ENCODE results near the gene FOXJ1. TPM values are rescaled to one million over a fixed set of nuclear protein-coding genes. Genes with fewer than 3 reads are reported as not detected.

Gene FOXJ1
- polyA plus RNA-seq, 2 of the 4 experiments (the other 2 are of a cell fraction), result 0.09 to 0.50 TPM

DNA sequence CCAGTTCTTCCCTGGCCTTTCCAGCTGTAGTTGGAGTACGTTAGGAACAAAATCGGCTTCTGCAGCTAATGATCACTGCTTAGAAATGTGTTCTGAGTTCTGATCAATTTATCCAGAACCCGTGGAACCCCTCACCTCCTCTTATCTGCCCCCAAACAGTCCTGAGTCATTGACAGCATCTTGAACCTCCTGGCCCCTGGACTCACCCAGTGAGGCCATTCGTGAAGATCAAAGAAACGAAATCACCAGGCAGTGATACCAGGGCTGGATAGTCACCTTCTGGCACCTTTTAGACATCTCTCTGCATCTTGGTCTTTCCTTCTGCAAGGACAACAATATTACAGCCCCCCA, 20.4 kb downstream of the FOXJ1 start:
- H3K4me2 ChIP-seq, result no peak overlapping the region
- DNase-seq (ENCODE audit: low read depth in 1 of 2, low spot score in 1 of 2) (no peak), ATAC-seq (no peak), FAIRE-seq (no peak)
- no peak overlapping the region for H3K4me3 ChIP-seq
- H3K27ac ChIP-seq, result peak overlapping the region in 1 of 2 experiments; percentile 90; a peak in 1 of 6 replicates
- H3K4me1 ChIP-seq, result peaks cover 5% of the 10 kb centered on the region
- TF ChIP-seq MAZ (IDR thresholded peaks at IDR 0.05; ENCODE audit: borderline replicate concordance, low read depth, low read length) (no peak), NFE2L2 (conservative IDR thresholded peaks at IDR 0.05; ENCODE audit: low read length) (no peak), CBX2 (IDR thresholded peaks at IDR 0.05; ENCODE audit: borderline replicate concordance, low read depth) (no peak), KDM1A (IDR thresholded peaks at IDR 0.05; ENCODE audit: low read depth) (no peak)
- whole genome bisulfite sequencing (ENCODE audit: missing lambda C conversion rate), result 79% methylated on average over 5 of the region's 5 CpGs
- POLR2A ChIA-PET, result interaction anchor here (1.8 kb wide), 1 partner anchor 159 kb away, joined by 7 read pairs; no protein-coding TSS in a partner anchor
- CTCF ChIA-PET, result interaction anchor here (0.6 to 38.7 kb wide), 36 partner anchors 9 to 333 kb away, joined by 3 to 755 read pairs (median 5); partner anchors contain the start of genes EXOC7, FOXJ1 and ZACN
- H3K9me3 ChIP-seq, result no peaks in the 10 kb centered on the region

DNA sequence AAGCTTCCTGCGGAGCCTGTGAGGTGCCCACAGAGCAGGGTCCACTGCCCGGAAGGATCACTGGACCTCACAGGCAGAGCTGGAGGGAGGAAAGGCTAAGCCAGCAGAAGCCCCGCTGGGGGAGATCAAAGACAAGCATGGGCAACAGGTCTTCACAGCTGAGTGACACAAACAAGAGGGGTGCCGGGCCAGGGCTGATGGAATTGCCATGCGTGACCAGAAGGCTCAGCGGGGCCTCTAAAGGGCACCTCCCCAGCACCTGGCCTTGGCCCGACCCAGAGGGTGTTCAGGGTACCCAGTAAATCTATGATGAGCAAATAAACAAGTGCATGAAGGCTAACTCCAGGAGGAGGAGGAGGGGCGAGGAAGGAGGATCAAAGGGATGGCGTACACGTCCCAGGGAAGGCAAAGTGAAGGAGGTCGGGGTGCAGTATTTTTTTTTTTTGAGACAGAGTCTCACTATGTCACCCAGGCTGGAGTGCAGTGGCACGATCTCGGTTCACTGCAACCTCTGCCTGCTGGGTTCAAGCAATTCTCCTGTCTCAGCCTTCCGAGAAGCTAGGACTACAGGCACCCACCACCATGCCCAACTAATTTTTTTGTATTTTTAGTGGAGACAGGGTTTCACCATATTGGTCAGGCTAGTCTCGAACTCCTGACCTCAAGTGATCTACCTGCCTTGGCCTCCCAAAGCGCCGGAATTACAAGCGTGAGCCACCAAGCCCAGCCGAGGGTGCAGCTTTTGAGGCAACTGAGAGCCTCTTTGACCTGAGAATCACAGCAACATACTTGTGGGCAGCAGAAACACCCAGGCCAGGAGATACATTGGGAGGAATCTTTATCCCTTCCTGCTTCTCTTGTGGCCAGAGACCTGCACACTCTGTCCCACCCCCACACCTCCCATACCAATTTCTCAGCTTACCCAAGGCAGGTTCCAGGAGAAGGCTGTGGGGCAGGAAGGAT, 21.4 kb downstream of the FOXJ1 start:
- no peak for DNase-seq (ENCODE audit: low read depth in 1 of 2, low spot score in 1 of 2)
- Histone ChIP-seq H3K9me3 (no peaks in the 10 kb centered on the region), H3K4me1 (peaks cover 5% of the 10 kb centered on the region), H3K4me3 (no peak overlapping the region), H3K4me2 (no peak overlapping the region), H3K27ac (no peak overlapping the region)
- TF ChIP-seq JUN (IDR thresholded peaks at IDR 0.05) (no peak), RARB (CRISPR knock-in tag; IDR thresholded peaks at IDR 0.05) (no peak), TP53 (CRISPR knock-in tag; IDR thresholded peaks at IDR 0.05) (no peak), CBX8 (IDR thresholded peaks at IDR 0.05) (no peak), RAD21 (conservative IDR thresholded peaks at IDR 0.05 in 1 of 2, IDR thresholded peaks at IDR 0.05 in 1 of 2) (no peak), NFE2L2 (conservative IDR thresholded peaks at IDR 0.05; ENCODE audit: low read length) (no peak), CBX2 (IDR thresholded peaks at IDR 0.05; ENCODE audit: borderline replicate concordance, low read depth) (no peak)
- TF ChIP-seq, protein P1, sequence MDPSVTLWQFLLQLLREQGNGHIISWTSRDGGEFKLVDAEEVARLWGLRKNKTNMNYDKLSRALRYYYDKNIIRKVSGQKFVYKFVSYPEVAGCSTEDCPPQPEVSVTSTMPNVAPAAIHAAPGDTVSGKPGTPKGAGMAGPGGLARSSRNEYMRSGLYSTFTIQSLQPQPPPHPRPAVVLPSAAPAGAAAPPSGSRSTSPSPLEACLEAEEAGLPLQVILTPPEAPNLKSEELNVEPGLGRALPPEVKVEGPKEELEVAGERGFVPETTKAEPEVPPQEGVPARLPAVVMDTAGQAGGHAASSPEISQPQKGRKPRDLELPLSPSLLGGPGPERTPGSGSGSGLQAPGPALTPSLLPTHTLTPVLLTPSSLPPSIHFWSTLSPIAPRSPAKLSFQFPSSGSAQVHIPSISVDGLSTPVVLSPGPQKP (IDR thresholded peaks at IDR 0.05; ENCODE audit: low read depth, low read length), result no peak
- TF ChIP-seq, protein P2, sequence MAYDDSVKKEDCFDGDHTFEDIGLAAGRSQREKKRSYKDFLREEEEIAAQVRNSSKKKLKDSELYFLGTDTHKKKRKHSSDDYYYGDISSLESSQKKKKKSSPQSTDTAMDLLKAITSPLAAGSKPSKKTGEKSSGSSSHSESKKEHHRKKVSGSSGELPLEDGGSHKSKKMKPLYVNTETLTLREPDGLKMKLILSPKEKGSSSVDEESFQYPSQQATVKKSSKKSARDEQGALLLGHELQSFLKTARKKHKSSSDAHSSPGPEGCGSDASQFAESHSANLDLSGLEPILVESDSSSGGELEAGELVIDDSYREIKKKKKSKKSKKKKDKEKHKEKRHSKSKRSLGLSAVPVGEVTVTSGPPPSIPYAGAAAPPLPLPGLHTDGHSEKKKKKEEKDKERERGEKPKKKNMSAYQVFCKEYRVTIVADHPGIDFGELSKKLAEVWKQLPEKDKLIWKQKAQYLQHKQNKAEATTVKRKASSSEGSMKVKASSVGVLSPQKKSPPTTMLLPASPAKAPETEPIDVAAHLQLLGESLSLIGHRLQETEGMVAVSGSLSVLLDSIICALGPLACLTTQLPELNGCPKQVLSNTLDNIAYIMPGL (CRISPR knock-in tag; IDR thresholded peaks at IDR 0.05; ENCODE audit: borderline replicate concordance), result no peak
- TF ChIP-seq, protein P3, sequence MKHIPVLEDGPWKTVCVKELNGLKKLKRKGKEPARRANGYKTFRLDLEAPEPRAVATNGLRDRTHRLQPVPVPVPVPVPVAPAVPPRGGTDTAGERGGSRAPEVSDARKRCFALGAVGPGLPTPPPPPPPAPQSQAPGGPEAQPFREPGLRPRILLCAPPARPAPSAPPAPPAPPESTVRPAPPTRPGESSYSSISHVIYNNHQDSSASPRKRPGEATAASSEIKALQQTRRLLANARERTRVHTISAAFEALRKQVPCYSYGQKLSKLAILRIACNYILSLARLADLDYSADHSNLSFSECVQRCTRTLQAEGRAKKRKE (CRISPR knock-in tag; IDR thresholded peaks at IDR 0.05; ENCODE audit: low read depth), result no peak
- TF ChIP-seq, protein P4, sequence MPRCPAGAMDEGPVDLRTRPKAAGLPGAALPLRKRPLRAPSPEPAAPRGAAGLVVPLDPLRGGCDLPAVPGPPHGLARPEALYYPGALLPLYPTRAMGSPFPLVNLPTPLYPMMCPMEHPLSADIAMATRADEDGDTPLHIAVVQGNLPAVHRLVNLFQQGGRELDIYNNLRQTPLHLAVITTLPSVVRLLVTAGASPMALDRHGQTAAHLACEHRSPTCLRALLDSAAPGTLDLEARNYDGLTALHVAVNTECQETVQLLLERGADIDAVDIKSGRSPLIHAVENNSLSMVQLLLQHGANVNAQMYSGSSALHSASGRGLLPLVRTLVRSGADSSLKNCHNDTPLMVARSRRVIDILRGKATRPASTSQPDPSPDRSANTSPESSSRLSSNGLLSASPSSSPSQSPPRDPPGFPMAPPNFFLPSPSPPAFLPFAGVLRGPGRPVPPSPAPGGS (IDR thresholded peaks at IDR 0.05), result no peak
- TF ChIP-seq, protein P5, sequence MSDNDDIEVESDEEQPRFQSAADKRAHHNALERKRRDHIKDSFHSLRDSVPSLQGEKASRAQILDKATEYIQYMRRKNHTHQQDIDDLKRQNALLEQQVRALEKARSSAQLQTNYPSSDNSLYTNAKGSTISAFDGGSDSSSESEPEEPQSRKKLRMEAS (IDR thresholded peaks at IDR 0.05), result no peak
- TF ChIP-seq, protein P6, sequence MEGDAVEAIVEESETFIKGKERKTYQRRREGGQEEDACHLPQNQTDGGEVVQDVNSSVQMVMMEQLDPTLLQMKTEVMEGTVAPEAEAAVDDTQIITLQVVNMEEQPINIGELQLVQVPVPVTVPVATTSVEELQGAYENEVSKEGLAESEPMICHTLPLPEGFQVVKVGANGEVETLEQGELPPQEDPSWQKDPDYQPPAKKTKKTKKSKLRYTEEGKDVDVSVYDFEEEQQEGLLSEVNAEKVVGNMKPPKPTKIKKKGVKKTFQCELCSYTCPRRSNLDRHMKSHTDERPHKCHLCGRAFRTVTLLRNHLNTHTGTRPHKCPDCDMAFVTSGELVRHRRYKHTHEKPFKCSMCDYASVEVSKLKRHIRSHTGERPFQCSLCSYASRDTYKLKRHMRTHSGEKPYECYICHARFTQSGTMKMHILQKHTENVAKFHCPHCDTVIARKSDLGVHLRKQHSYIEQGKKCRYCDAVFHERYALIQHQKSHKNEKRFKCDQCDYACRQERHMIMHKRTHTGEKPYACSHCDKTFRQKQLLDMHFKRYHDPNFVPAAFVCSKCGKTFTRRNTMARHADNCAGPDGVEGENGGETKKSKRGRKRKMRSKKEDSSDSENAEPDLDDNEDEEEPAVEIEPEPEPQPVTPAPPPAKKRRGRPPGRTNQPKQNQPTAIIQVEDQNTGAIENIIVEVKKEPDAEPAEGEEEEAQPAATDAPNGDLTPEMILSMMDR (IDR thresholded peaks at IDR 0.05), result no peak
- 78% methylated on average over 19 of the region's 19 CpGs for WGBS (ENCODE audit: missing lambda C conversion rate)
- ATAC-seq, result no peak
- POLR2A ChIA-PET, result no interaction called here
- CTCF ChIA-PET, result interaction anchor here (0.5 to 38.7 kb wide), 23 partner anchors 9 to 334 kb away, joined by 3 to 755 read pairs (median 6); partner anchors contain the start of genes EXOC7 and FOXJ1
- FAIRE-seq, result no peak
